Activated CD8-positive, alpha-beta T cell treated with anti-CD3 and anti-CD28 coated beads for 36 hours (primary cell): ENCODE measurements around the gene CD99. TPM values are rescaled to one million over a fixed set of nuclear protein-coding genes. Genes with fewer than 3 reads are reported as not detected.

Experiments
- ATAC-seq: fragments of 200-7000 bp; cut with Tn5 transposase; one replicate; pipeline ENCODE4 v1.10.0; 2021; ENCODE audit warnings: mild to moderate bottlenecking, moderate library complexity
- CTCF ChIA-PET: fragments of 350-600 bp; sonication (Branson Sonifier 250); formaldehyde crosslinking; loops from one replicate; lab custom pipeline; 2021; ENCODE audit warnings: antibody characterized with exemption; lab: Charles Lee
- POLR2A ChIA-PET: fragments of 350-600 bp; sonication (Branson Sonifier 250); formaldehyde crosslinking; loops from one replicate; lab custom pipeline; 2021; ENCODE audit warnings: antibody characterized with exemption; lab: Charles Lee
- DNase-seq: peaks from one replicate; pipeline ENCODE4 v3.0.0-alpha.2; 2020
- H3K27ac Mint-ChIP-seq: one replicate; pipeline ENCODE4 v1.8.0; 2021; ENCODE audit warnings: mild to moderate bottlenecking, mixed read lengths
- H3K27me3 Mint-ChIP-seq: one replicate; pipeline ENCODE4 v1.8.0; 2021; ENCODE audit warnings: mixed read lengths
- H3K36me3 Mint-ChIP-seq: one replicate; pipeline ENCODE4 v1.8.0; 2021; ENCODE audit warnings: low read depth, mixed read lengths
- H3K4me1 Mint-ChIP-seq: one replicate; pipeline ENCODE4 v1.8.0; 2021; ENCODE audit warnings: low read depth, mixed read lengths
- H3K4me3 Mint-ChIP-seq: one replicate; pipeline ENCODE4 v1.8.0; 2021; ENCODE audit warnings: mild to moderate bottlenecking, moderate library complexity, mixed read lengths
- H3K9me3 Mint-ChIP-seq: one replicate; pipeline ENCODE4 v1.8.0; 2021; ENCODE audit warnings: mixed read lengths
- CTCF ChIP-seq: fragments of 200-600 bp; IDR thresholded peaks from one replicate; pipeline ENCODE4 v1.8.0; 2022; ENCODE audit warnings: antibody characterized with exemption, mild to moderate bottlenecking
- intact Hi-C: fragments of 100-400 bp; cut with micrococcal nuclease; formaldehyde crosslinking; loops from one replicate; pipeline ENCODE4 v1.10.0; 2022
- total RNA-seq, 2 experiments: library from RNA; stranded (reverse); gene quantifications; one replicate each; pipeline ENCODE4 v1.2.3, GENCODE V29; 2021

CD99 gene
- total RNA-seq, 2 experiments from 2014 or later = 121 to 123 TPM

GRCh38 chrX:2785538-2785937 is 94.4 kb downstream of the CD99 start:
- H3K27ac Mint-ChIP-seq = no peak overlapping the region
- intact Hi-C loops = no loop called here
- H3K36me3 Mint-ChIP-seq = no peaks in the 10 kb centered on the region
- no peak for TF ChIP-seq CTCF
- H3K9me3 Mint-ChIP-seq = no peaks in the 10 kb centered on the region
- H3K4me1 Mint-ChIP-seq = peaks cover 9% of the 10 kb centered on the region
- ATAC-seq = no peak
- DNase-seq = no peak
- CTCF ChIA-PET = no interaction called here
- no peak overlapping the region for H3K4me3 Mint-ChIP-seq
- no peaks in the 10 kb centered on the region for H3K27me3 Mint-ChIP-seq
- POLR2A ChIA-PET = no interaction called here

- no peaks in the 10 kb centered on the region for H3K27me3 Mint-ChIP-seq
- intact Hi-C loops = no loop called here
- no peak for TF ChIP-seq CTCF
- ChIA-PET POLR2A (no interaction called here), CTCF (no interaction called here)
- no peaks in the 10 kb centered on the region for H3K9me3 Mint-ChIP-seq
- no peak overlapping the region for H3K27ac Mint-ChIP-seq
- no peak overlapping the region for H3K4me3 Mint-ChIP-seq
- no peak for DNase-seq
- ATAC-seq = no peak
- H3K4me1 Mint-ChIP-seq = no peaks in the 10 kb centered on the region
- no peaks in the 10 kb centered on the region for H3K36me3 Mint-ChIP-seq
Observed at GRCh38 chrX:2788980-2789379, 97.9 kb downstream of the CD99 start.

GRCh38 chrX:2789569-2789968 is 98.5 kb downstream of the CD99 start:
- intact Hi-C loops = no loop called here
- Mint-ChIP-seq H3K36me3 (no peaks in the 10 kb centered on the region), H3K9me3 (no peaks in the 10 kb centered on the region), H3K27ac (no peak overlapping the region), H3K4me3 (no peak overlapping the region), H3K4me1 (no peaks in the 10 kb centered on the region), H3K27me3 (no peaks in the 10 kb centered on the region)
- no peak for DNase-seq
- TF ChIP-seq CTCF = no peak
- ChIA-PET CTCF (no interaction called here), POLR2A (no interaction called here)
- ATAC-seq = no peak

Other genes starting within 250 kb of the CD99 start
- gene DHRSX, start 190.3 kb upstream of the CD99 start, total RNA-seq = 10 to 100 TPM; 19.7 to 22.0 TPM
- 10 to 100 TPM; 26.3 to 28.7 TPM for gene ZBED1, start 190.3 kb upstream of the CD99 start, total RNA-seq
- not detected for gene XG, start 60.7 kb downstream of the CD99 start, total RNA-seq
- gene GYG2, start 137.6 kb downstream of the CD99 start, total RNA-seq = not detected
- 1 to 10 TPM in 1 of 2 experiments, under 1 TPM in 1; 0.98 to 1.2 TPM for gene ARSD, start 238.0 kb downstream of the CD99 start, total RNA-seq